ENCODE data around the gene NWD2.

The NWD2 gene

GRCh38 chr4:37443137-37443536, 198.6 kb downstream of the NWD2 start:
- no peaks in the 10 kb centered on the region for H3K4me1 ChIP-seq (ENCODE audit: control insufficient read depth, insufficient read depth, low read length)
- H3K36me3 ChIP-seq (ENCODE audit: control insufficient read depth in 2 of 2, insufficient read depth in 1 of 2, low read length in 2 of 2) = no peaks in the 10 kb centered on the region
- ChIA-PET POLR2A (interaction anchor here (0.8 to 1.1 kb wide), 2 partner anchors 9 to 10 kb away, joined by 3 read pairs; a partner anchor contains a TSS), CTCF (interaction anchor here (0.6 to 1.7 kb wide), 3 partner anchors 10 to 327 kb away, joined by 3 to 10 read pairs (median 3); a partner anchor contains a TSS)
- no peak for TF ChIP-seq GLIS1 (tag by site-specific recombination; IDR thresholded peaks at IDR 0.05)
- no peak for TF ChIP-seq ZNF248 (tag by site-specific recombination; IDR thresholded peaks at IDR 0.05)
- no peak for TF ChIP-seq ZSCAN16 (tag by site-specific recombination; IDR thresholded peaks at IDR 0.05)
- no peak for TF ChIP-seq KLF10 (tag by site-specific recombination; IDR thresholded peaks at IDR 0.05)
- no peak for TF ChIP-seq ZNF596 (tag by site-specific recombination; IDR thresholded peaks at IDR 0.05)
- TF ChIP-seq ZNF140 (tag by site-specific recombination; IDR thresholded peaks at IDR 0.05) = no peak
- no peak for TF ChIP-seq PRDM10 (tag by site-specific recombination; IDR thresholded peaks at IDR 0.05)
- TF ChIP-seq ZNF214 (tag by site-specific recombination; IDR thresholded peaks at IDR 0.05; ENCODE audit: borderline replicate concordance) = no peak
- TF ChIP-seq ZNF302 (tag by site-specific recombination; IDR thresholded peaks at IDR 0.05; ENCODE audit: low read depth) = no peak
- TF ChIP-seq ZXDB (tag by site-specific recombination; IDR thresholded peaks at IDR 0.05) = no peak
- no peak for TF ChIP-seq PBX3 (CRISPR knock-in tag; IDR thresholded peaks at IDR 0.05)
- no peak for TF ChIP-seq MYNN (tag by site-specific recombination; IDR thresholded peaks at IDR 0.05; ENCODE audit: borderline replicate concordance)
- no peak overlapping the region for H3K4me3 ChIP-seq (ENCODE audit: low read depth, low read length)
- H3K9me3 ChIP-seq (ENCODE audit: control insufficient read depth, insufficient read depth, low read depth, low read length) = no peaks in the 10 kb centered on the region
- H3K27ac ChIP-seq (ENCODE audit: extremely low read depth, low read depth, low read length) = no peak overlapping the region

GRCh38 chr4:37445023-37445422, 200.5 kb downstream of the NWD2 start:
- H3K4me1 ChIP-seq (ENCODE audit: control insufficient read depth, insufficient read depth, low read length) = no peaks in the 10 kb centered on the region
- ChIA-PET CTCF (interaction anchor here (1.2 kb wide), 1 partner anchor 357 kb away, joined by 5 read pairs; no protein-coding TSS in a partner anchor), POLR2A (no interaction called here)
- no peaks in the 10 kb centered on the region for H3K36me3 ChIP-seq (ENCODE audit: control insufficient read depth in 2 of 2, insufficient read depth in 1 of 2, low read length in 2 of 2)
- H3K9me3 ChIP-seq (ENCODE audit: control insufficient read depth, insufficient read depth, low read depth, low read length) = no peaks in the 10 kb centered on the region
- TF ChIP-seq IKZF3 (tag by site-specific recombination; IDR thresholded peaks at IDR 0.05) (no peak), FEZF1 (tag by site-specific recombination; IDR thresholded peaks at IDR 0.05) (no peak), ZNF366 (tag by site-specific recombination; conservative IDR thresholded peaks at IDR 0.05) (no peak), ZBTB6 (tag by site-specific recombination; IDR thresholded peaks at IDR 0.05) (no peak), HOXD13 (CRISPR knock-in tag; IDR thresholded peaks at IDR 0.05; ENCODE audit: borderline replicate concordance) (no peak), ZFP3 (tag by site-specific recombination; IDR thresholded peaks at IDR 0.05; ENCODE audit: low read depth) (no peak), KLF10 (tag by site-specific recombination; IDR thresholded peaks at IDR 0.05) (no peak), ZNF292 (tag by site-specific recombination; IDR thresholded peaks at IDR 0.05; ENCODE audit: borderline replicate concordance, low read depth) (no peak), ZSCAN23 (tag by site-specific recombination; IDR thresholded peaks at IDR 0.05) (no peak)
- H3K27ac ChIP-seq (ENCODE audit: extremely low read depth, low read depth, low read length) = no peak overlapping the region
- H3K4me3 ChIP-seq (ENCODE audit: low read depth, low read length) = no peak overlapping the region
